Gastrocnemius medialis (tissue), 4 donors: ENCODE data around the gene MFRP.

Source experiments
- POLR2A ChIP-seq, 2 donors: fragments of 450-650 bp; IDR thresholded peaks; one replicate each; pipeline ENCODE4 v1.6.1; 2017; ENCODE audit warnings: antibody characterized with exemption in 2 of 2, mild to moderate bottlenecking in 2 of 2, moderate library complexity in 2 of 2
- TF ChIP-seq, protein P1 (sequence below), 5 experiments: fragments of 450-650 bp in 3 of 5; fragments of 200-600 bp in 2 of 5; sonication (generic) in 2 of 5; IDR thresholded peaks in 4 of 5; conservative IDR thresholded peaks in 1 of 5; 1 replicate in 4 of 5; 2 replicates in 1 of 5; pipeline ENCODE4 v1.5.1; 2016 to 2019; ENCODE audit warnings: antibody characterized with exemption in 5 of 5, mild to moderate bottlenecking in 3 of 5, moderate library complexity in 3 of 5

- no peak for TF ChIP-seq POLR2A (IDR thresholded peaks at IDR 0.05)
- TF ChIP-seq, protein P1, sequence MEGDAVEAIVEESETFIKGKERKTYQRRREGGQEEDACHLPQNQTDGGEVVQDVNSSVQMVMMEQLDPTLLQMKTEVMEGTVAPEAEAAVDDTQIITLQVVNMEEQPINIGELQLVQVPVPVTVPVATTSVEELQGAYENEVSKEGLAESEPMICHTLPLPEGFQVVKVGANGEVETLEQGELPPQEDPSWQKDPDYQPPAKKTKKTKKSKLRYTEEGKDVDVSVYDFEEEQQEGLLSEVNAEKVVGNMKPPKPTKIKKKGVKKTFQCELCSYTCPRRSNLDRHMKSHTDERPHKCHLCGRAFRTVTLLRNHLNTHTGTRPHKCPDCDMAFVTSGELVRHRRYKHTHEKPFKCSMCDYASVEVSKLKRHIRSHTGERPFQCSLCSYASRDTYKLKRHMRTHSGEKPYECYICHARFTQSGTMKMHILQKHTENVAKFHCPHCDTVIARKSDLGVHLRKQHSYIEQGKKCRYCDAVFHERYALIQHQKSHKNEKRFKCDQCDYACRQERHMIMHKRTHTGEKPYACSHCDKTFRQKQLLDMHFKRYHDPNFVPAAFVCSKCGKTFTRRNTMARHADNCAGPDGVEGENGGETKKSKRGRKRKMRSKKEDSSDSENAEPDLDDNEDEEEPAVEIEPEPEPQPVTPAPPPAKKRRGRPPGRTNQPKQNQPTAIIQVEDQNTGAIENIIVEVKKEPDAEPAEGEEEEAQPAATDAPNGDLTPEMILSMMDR (IDR thresholded peaks at IDR 0.05 in 4 of 5, conservative IDR thresholded peaks at IDR 0.05 in 1 of 5): no peak
These were observed 37.1 kb downstream of the MFRP start for GRCh38 chr11:119309411-119309810.
